Neuronal stem cell (in vitro differentiated cells): Measurements from ENCODE around the gene MEX3A.
A peak's percentile ranks its signal among the peaks of the same experiment; 100 is the strongest.

Source experiments
- DNase-seq: peaks from one replicate; pipeline ENCODE4 v3.0.0-alpha.2; 2013; ENCODE audit warnings: low spot score
- H2AFZ ChIP-seq: one replicate; pipeline ENCODE4 v1.6.1; 2013; ENCODE audit warnings: mild to moderate bottlenecking, low read length, inconsistent platforms
- H2AK5ac ChIP-seq: 2 replicates; pipeline ENCODE4 v1.6.1; 2013; ENCODE audit warnings: low read depth, mild to moderate bottlenecking, inconsistent platforms, low read length, moderate library complexity, mixed read lengths
- H2BK120ac ChIP-seq: 2 replicates; pipeline ENCODE4 v1.6.1; 2013; ENCODE audit warnings: low read depth, mild to moderate bottlenecking, inconsistent platforms, low read length, moderate library complexity, mixed read lengths
- H2BK12ac ChIP-seq: one replicate; pipeline ENCODE4 v1.6.1; 2013; ENCODE audit warnings: low read length, inconsistent platforms
- H2BK15ac ChIP-seq: 2 replicates; pipeline ENCODE4 v1.6.1; 2013; ENCODE audit warnings: mild to moderate bottlenecking, low read length, inconsistent platforms, mixed read lengths
- H2BK5ac ChIP-seq: one replicate; pipeline ENCODE4 v1.6.1; 2013; ENCODE audit warnings: inconsistent platforms, mild to moderate bottlenecking, low read length, moderate library complexity
- H3K14ac ChIP-seq: one replicate; pipeline ENCODE4 v1.6.1; 2013; ENCODE audit warnings: low read length, inconsistent platforms
- H3K18ac ChIP-seq: 2 replicates; pipeline ENCODE4 v1.6.1; 2013; ENCODE audit warnings: low read length, inconsistent platforms
- H3K23ac ChIP-seq: 2 replicates; pipeline ENCODE4 v1.6.1; 2013; ENCODE audit warnings: low read depth, mild to moderate bottlenecking, mixed read lengths, low read length, inconsistent platforms; ENCODE audit not compliant: poor library complexity
- H3K27ac ChIP-seq: replicated peaks from 3 replicates; pipeline ENCODE4 v1.5.1; 2013; ENCODE audit warnings: low read length, inconsistent platforms
- H3K27me3 ChIP-seq, 3 experiments: 2 replicates each; pipeline ENCODE4 v1.6.1; 2013; ENCODE audit warnings: low read length in 3 of 3, mild to moderate bottlenecking in 2 of 3, inconsistent platforms in 1 of 3, low read depth in 1 of 3, mixed read lengths in 1 of 3, moderate library complexity in 1 of 3; ENCODE audit not compliant: control insufficient read depth in 3 of 3, insufficient read depth in 3 of 3
- H3K36me3 ChIP-seq, 2 donors: replicated peaks in 1 of 2; 2 replicates each; pipeline ENCODE4 v1.6.1; 2013; ENCODE audit warnings: low read length in 2 of 2; ENCODE audit not compliant: control insufficient read depth in 2 of 2, insufficient read depth in 2 of 2
- H3K4ac ChIP-seq: 2 replicates; pipeline ENCODE4 v1.6.1; 2013; ENCODE audit warnings: inconsistent platforms, mild to moderate bottlenecking, low read length, moderate library complexity
- H3K4me1 ChIP-seq, 2 donors: 1 replicate in 1 of 2; 2 replicates in 1 of 2; pipeline ENCODE4 v1.6.1; 2013; ENCODE audit warnings: low read length in 2 of 2, low read depth in 1 of 2; ENCODE audit not compliant: control insufficient read depth in 2 of 2, insufficient read depth in 1 of 2
- H3K4me2 ChIP-seq: one replicate; pipeline ENCODE4 v1.6.1; 2013; ENCODE audit warnings: mild to moderate bottlenecking, low read length, inconsistent platforms; ENCODE audit not compliant: insufficient read depth, poor library complexity, severe bottlenecking
- H3K4me3 ChIP-seq, 2 donors: 2 replicates each; pipeline ENCODE4 v1.5.1; 2013; ENCODE audit warnings: low read length in 2 of 2, mild to moderate bottlenecking in 2 of 2, inconsistent platforms in 1 of 2, moderate library complexity in 1 of 2
- H3K79me1 ChIP-seq: one replicate; pipeline ENCODE4 v1.6.1; 2013; ENCODE audit warnings: low read depth, mild to moderate bottlenecking, inconsistent platforms, low read length, moderate library complexity
- H3K9ac ChIP-seq: one replicate; pipeline ENCODE4 v1.6.1; 2013; ENCODE audit warnings: mild to moderate bottlenecking, low read depth, low read length, inconsistent platforms; ENCODE audit not compliant: poor library complexity
- H3K9me3 ChIP-seq, 2 donors: replicated peaks in 1 of 2; 2 replicates each; pipeline versions ENCODE3 to v1.6.1; 2013; ENCODE audit warnings: low read length in 2 of 2, mild to moderate bottlenecking in 2 of 2, inconsistent platforms in 1 of 2, low read depth in 1 of 2, mixed read lengths in 1 of 2, moderate library complexity in 1 of 2; ENCODE audit not compliant: control insufficient read depth in 2 of 2, insufficient read depth in 1 of 2
- H4K8ac ChIP-seq: one replicate; pipeline ENCODE4 v1.6.1; 2013; ENCODE audit warnings: low read depth, mild to moderate bottlenecking, inconsistent platforms, low read length, moderate library complexity
- H4K91ac ChIP-seq: one replicate; pipeline ENCODE4 v1.6.1; 2013; ENCODE audit warnings: low read length, low read depth, mild to moderate bottlenecking, inconsistent platforms; ENCODE audit not compliant: poor library complexity
- WGBS, 2 donors: extraction: QIAGEN DNeasy Blood & Tissue Kit; methylation state at CpG; one replicate each; pipeline ENCODE4 v1.1.7; 2013; ENCODE audit warnings: missing lambda C conversion rate in 2 of 2, mixed read lengths in 1 of 2; ENCODE audit not compliant: insufficient read length in 2 of 2, insufficient replicate concordance in 1 of 2; ENCODE audit errors: extremely low coverage in 2 of 2; 5-methylcytosine and 5-hydroxymethylcytosine counted together

The MEX3A gene

GRCh38 chr1:156100205-156100995 is 18.1 kb upstream of the MEX3A start:
- no peak overlapping the region for H2BK15ac ChIP-seq
- no peak overlapping the region for H3K14ac ChIP-seq
- no peak overlapping the region for H3K4me2 ChIP-seq
- H2BK12ac ChIP-seq: no peak overlapping the region
- H3K9me3 ChIP-seq: no peaks in the 10 kb centered on the region
- no peak overlapping the region for H2AFZ ChIP-seq
- WGBS, 2 donors: no CpG with 5 or more reads among the region's 4 CpGs
- peaks cover 8 to 82% of the 10 kb centered on the region in 2 donors for H3K36me3 ChIP-seq
- H3K27ac ChIP-seq: no peak overlapping the region
- no peak overlapping the region for H3K9ac ChIP-seq
- no peak overlapping the region for H2AK5ac ChIP-seq
- DNase-seq: no peak
- no peak overlapping the region for H2BK120ac ChIP-seq
- no peak overlapping the region for H4K8ac ChIP-seq
- peaks cover 44 to 54% of the 10 kb centered on the region in 2 donors for H3K4me1 ChIP-seq
- H4K91ac ChIP-seq: no peak overlapping the region
- H2BK5ac ChIP-seq: no peak overlapping the region
- no peak overlapping the region for H3K18ac ChIP-seq
- H3K4ac ChIP-seq: no peak overlapping the region
- H3K79me1 ChIP-seq: peaks cover 17% of the 10 kb centered on the region
- no peaks in the 10 kb centered on the region for H3K27me3 ChIP-seq
- H3K4me3 ChIP-seq: no peak overlapping the region
- no peak overlapping the region for H3K23ac ChIP-seq

GRCh38 chr1:156099282-156099681 is 17.0 kb upstream of the MEX3A start:
- Histone ChIP-seq H2AK5ac (no peak overlapping the region), H3K79me1 (peaks cover 17% of the 10 kb centered on the region), H3K4me2 (no peak overlapping the region), H4K91ac (no peak overlapping the region), H2BK12ac (no peak overlapping the region), H2BK120ac (no peak overlapping the region), H3K4ac (no peak overlapping the region), H2BK15ac (no peak overlapping the region), H3K18ac (no peak overlapping the region), H3K4me3 (no peak overlapping the region), H3K9ac (no peak overlapping the region), H3K36me3 (peaks cover 10 to 86% of the 10 kb centered on the region in 2 donors), H3K23ac (no peak overlapping the region), H3K27me3 (no peaks in the 10 kb centered on the region), H2AFZ (no peak overlapping the region), H3K27ac (peak overlapping the region; percentile 52), H2BK5ac (no peak overlapping the region), H3K9me3 (no peaks in the 10 kb centered on the region), H3K4me1 (peaks cover 33 to 43% of the 10 kb centered on the region in 2 donors), H4K8ac (no peak overlapping the region), H3K14ac (no peak overlapping the region)
- no CpG with 5 or more reads among the region's 3 CpGs for WGBS, 2 donors
- no peak for DNase-seq

- WGBS, 2 donors: no CpG with 5 or more reads among the region's 2 CpGs
- no peaks in the 10 kb centered on the region for H3K27me3 ChIP-seq
- DNase-seq: no peak
Measured at GRCh38 chr1:156098784-156099183, 16.5 kb upstream of the MEX3A start.

GRCh38 chr1:156097499-156098178 is 15.4 kb upstream of the MEX3A start:
- no peak for DNase-seq
- Histone ChIP-seq H4K8ac (no peak overlapping the region), H3K36me3 (peaks cover 20 to 93% of the 10 kb centered on the region in 2 donors), H2BK5ac (no peak overlapping the region), H2BK12ac (no peak overlapping the region), H3K18ac (no peak overlapping the region), H2AK5ac (no peak overlapping the region), H3K27me3 (no peaks in the 10 kb centered on the region), H2BK15ac (peak overlapping the region; percentile 41), H3K14ac (no peak overlapping the region), H3K4me1 (peaks cover 16 to 27% of the 10 kb centered on the region in 2 donors), H3K9ac (no peak overlapping the region), H2BK120ac (no peak overlapping the region), H3K9me3 (no peaks in the 10 kb centered on the region), H3K4ac (no peak overlapping the region), H3K79me1 (peaks cover 15% of the 10 kb centered on the region), H4K91ac (no peak overlapping the region), H3K23ac (peak overlapping the region; percentile 76), H3K4me3 (peak overlapping the region in 1 of 2 donors; percentile 10), H2AFZ (no peak overlapping the region), H3K27ac (peak overlapping the region; percentile 9), H3K4me2 (no peak overlapping the region)
- no CpG with 5 or more reads among the region's 9 CpGs for WGBS, 2 donors

More at GRCh38 chr1:156098784-156099183, 16.5 kb upstream of the MEX3A start:
- no peak overlapping the region for H2BK5ac ChIP-seq
- H3K23ac ChIP-seq: no peak overlapping the region
- no peak overlapping the region for H2BK120ac ChIP-seq
- H3K4me3 ChIP-seq: no peak overlapping the region
- no peak overlapping the region for H2AK5ac ChIP-seq
- H3K4me2 ChIP-seq: no peak overlapping the region
- peak overlapping the region; percentile 52 for H3K27ac ChIP-seq
- no peak overlapping the region for H3K9ac ChIP-seq
- H3K79me1 ChIP-seq: peaks cover 17% of the 10 kb centered on the region
- H3K36me3 ChIP-seq: peaks cover 14 to 90% of the 10 kb centered on the region in 2 donors
- no peaks in the 10 kb centered on the region for H3K9me3 ChIP-seq
- no peak overlapping the region for H2AFZ ChIP-seq
- no peak overlapping the region for H4K91ac ChIP-seq
- no peak overlapping the region for H2BK15ac ChIP-seq
- H3K4me1 ChIP-seq: peaks cover 28 to 38% of the 10 kb centered on the region in 2 donors
- no peak overlapping the region for H4K8ac ChIP-seq
- H2BK12ac ChIP-seq: no peak overlapping the region
- no peak overlapping the region for H3K4ac ChIP-seq
- H3K14ac ChIP-seq: no peak overlapping the region
- H3K18ac ChIP-seq: no peak overlapping the region
